Activated T-helper 1 cell treated with anti-CD3 and anti-CD28 coated beads, Interleukin-2, amount 50 U/mL, for 16 hours (primary cell): ENCODE measurements around the gene ORC1.

Experiments
- DNase-seq, 2 donors: peaks; one replicate each; pipeline ENCODE4 v3.0.0-alpha.2; 2020; ENCODE audit warnings: low read depth in 1 of 2, low spot score in 1 of 2

ORC1 gene

GRCh38 chr1:52404116-52404974 lies at the start of gene ORC1, which contains the start of gene PRPF38A:
ORC1 (minus strand) TSS chr1:52404423; CDS start chr1:52402223, 2,200 bp downstream.
PRPF38A (plus strand) TSS chr1:52404602; CDS start chr1:52404750, 148 bp downstream.
- DNase-seq, result peak; percentile 93 to 96

DNA sequence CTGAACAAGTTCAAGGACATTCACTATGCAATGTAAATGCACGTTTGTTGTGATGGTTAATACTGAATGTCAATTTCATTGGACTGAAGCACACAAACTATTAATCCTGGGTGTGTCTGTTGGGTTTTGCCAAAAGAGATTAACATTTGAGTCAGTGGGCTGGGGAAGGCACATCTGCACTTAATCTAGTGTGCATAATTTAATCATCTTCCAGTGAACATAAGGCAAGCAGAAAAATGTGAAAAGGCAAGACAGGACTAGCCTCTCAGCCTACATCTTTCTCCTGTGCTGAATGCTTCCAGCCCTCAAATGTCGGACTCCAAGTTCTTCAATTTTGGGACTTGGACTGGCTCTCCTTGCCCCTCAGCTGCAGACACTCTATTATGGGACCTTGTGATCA lies 40.2 kb upstream of the ORC1 start:
- DNase-seq, result no peak

- no peak for DNase-seq
These were observed 35.8 kb upstream of the ORC1 start for GRCh38 chr1:52439976-52440375.

- DNase-seq, result no peak
These were observed 32.6 kb upstream of the ORC1 start for GRCh38 chr1:52436817-52437216.

- no peak for DNase-seq
These were observed 31.4 kb upstream of the ORC1 start for GRCh38 chr1:52435650-52436049.

- DNase-seq, result no peak
These were observed 31.0 kb upstream of the ORC1 start for GRCh38 chr1:52435211-52435610.

- no peak for DNase-seq
These were observed 28.6 kb upstream of the ORC1 start for GRCh38 chr1:52432807-52433206.

DNA sequence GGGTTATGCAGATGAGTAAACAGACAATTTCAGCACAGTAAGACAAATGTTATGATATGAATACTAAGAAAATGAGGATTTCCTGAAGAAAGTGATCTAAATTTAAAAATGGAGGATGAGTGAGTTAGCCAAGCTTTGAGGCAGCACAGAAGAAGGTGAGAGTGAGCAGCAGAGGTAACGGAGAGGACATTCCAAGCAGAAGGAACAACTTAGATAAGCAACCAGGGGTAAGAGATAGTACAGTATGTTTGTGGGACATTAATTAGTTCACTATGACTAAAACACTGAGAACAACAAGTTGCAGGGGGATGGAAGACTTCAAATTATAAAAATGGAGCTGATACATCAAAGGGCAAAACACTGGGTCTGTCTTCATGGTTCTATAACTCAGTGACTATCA lies 22.9 kb upstream of the ORC1 start:
- DNase-seq, result no peak

- no peak for DNase-seq
These were observed 22.1 kb upstream of the ORC1 start for GRCh38 chr1:52426371-52426770.

- no peak for DNase-seq
These were observed 20.6 kb upstream of the ORC1 start for GRCh38 chr1:52424813-52425212.

DNA sequence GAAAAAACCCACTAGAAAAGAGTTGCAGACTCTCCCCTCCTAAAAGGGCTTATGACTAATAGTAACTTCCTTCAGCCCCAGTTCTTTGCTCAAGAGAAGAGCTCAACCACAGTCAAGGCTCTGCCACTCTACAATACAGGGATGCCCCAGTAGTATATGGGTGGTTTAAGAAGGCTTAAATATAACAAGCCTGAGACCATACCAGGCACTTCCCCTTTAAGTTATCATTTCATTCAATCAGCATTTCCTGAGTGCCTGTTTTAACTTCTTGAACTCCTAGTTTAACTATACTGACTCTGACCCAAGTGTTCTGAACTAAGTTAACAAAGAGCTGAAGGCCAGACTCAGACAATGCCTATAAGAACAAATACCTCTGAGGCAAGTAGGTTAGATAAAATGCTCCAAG lies 20.0 kb upstream of the ORC1 start:
- DNase-seq, result no peak

DNA sequence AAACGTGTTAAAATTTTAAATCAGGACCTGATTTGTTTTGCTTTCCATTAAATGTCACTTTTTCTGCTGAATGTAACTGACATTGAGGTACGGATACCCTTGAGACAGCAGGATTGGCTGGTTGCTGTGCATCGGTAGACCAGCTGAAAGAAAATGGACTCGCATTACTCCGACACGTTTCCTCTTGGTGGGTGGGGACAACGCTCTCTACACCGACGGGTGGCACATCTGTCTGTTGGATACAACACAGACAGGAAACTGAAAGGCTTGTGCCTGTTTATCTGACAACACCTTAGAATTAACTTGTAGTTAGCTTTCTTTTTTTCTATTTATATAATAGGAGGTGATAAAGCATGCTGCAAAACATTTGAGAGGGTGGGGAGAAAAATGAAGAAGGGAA lies 19.5 kb upstream of the ORC1 start:
- peak; percentile 46 to 51 for DNase-seq

GRCh38 chr1:52423055-52423454 lies 18.8 kb upstream of the ORC1 start:
- no peak for DNase-seq

- DNase-seq, result no peak
These were observed 16.5 kb upstream of the ORC1 start for GRCh38 chr1:52420713-52421112.

- DNase-seq, result no peak
These were observed 12.6 kb upstream of the ORC1 start for GRCh38 chr1:52416811-52417210.

- DNase-seq, result no peak
These were observed 10.7 kb upstream of the ORC1 start for GRCh38 chr1:52414942-52415341.

GRCh38 chr1:52413410-52413989 lies 9.3 kb upstream of the ORC1 start:
- DNase-seq, result no peak

DNA sequence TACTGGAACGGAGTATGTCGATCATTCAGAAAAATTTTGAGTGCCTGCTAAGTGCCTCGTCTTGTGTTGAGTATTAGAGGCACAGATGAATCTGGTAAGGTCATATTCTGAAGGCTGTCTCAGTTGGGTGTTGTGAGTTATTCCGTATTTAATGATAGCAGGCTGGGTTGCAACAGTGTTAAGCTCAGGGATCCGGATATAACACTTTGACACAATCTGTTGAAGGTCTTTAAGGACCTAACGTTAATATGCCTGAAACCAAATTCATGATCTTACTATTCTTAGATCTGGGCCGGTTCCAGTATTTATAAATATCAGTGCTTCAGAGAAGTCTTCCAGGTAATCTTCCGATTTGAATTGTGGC lies 734 bp upstream of the ORC1 start:
- no peak for DNase-seq

DNA sequence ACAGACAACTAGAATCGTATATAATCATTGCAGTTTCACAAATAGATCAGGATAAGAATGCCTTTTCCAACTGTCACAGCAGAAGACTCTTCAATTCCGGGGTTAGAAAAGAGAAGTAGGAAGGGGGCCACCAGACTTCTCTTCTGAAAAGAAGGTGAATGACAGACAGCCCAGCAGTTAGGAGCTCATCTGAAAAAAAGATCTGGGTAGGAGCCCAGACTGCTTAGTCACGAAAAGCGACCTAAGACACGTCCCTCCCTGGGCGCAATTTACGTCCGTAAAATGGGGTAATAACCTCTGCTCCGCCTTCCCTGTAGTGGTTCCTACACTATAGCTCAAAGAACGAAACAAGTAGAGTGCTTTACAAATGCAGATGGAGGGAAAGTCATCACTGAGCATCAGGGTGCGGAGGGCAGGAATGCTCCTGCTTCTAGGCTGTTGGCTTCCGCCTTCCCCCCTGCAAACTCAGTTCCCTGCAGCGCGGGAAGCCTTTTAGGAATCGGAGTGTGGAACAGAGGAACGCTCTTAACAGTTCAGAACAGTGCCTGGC lies 582 bp downstream of the ORC1 start:
- DNase-seq, result peak in 1 of 2 donors; percentile 14

DNA sequence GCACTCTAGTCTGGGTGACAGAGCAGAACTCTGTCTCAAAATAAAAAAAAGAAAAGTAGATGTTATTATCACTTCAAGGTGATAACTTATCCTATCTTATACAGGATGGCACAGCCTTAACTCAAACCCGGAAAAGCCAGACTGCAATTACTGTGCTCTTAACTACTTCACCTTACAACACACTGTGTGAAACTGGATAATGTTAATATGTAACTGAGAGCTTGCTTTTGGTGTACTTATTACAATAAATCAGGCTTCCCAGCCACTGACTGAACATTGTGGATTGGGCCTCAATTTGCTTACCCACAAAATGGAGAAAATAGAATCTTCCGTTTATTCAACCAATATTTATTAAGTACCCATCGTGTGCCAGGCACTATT lies 1.4 kb downstream of the ORC1 start:
- no peak for DNase-seq

- DNase-seq, result no peak
These were observed 4.1 kb downstream of the ORC1 start for GRCh38 chr1:52400131-52400530.

DNA sequence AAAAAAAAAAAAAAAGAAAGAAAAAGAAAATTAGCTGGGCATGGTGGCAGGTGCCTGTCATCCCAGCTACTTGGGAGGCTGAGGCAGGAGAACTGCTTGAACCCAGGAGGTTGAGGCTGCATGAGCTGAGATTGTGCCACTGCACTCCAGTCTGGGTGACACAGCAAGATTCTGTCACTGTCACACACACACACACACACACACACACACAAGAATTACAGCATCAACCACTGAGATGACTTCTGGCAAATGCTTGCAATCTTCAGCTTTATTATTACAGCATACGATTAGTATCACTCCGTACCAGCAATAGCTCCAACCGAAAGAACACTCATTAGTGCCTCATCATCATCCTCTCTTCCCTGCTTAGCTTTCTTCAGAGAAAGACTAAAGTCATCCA lies 4.6 kb downstream of the ORC1 start:
- DNase-seq, result no peak
